HAP-1 (cell line): Measurements from ENCODE around the gene PACSIN2.

Experiments
- DNase-seq, 2 experiments: peaks; one replicate each; pipeline ENCODE4 v3.0.0-alpha.2; 2016 to 2020; ENCODE audit warnings: low spot score in 2 of 2
- H3K27me3 ChIP-seq: fragments of 250-450 bp; sonication (Bioruptor Pico); 2 replicates; pipeline ENCODE4 v1.5.1; 2020; ENCODE audit warnings: low read depth, mild to moderate bottlenecking, moderate library complexity
- H3K36me3 ChIP-seq: fragments of 250-450 bp; sonication (Bioruptor Pico); replicated peaks from 2 replicates; pipeline ENCODE4 v1.5.1; 2020; ENCODE audit warnings: mild to moderate bottlenecking
- H3K4me1 ChIP-seq: fragments of 250-450 bp; sonication (Bioruptor Pico); 2 replicates; pipeline ENCODE4 v1.5.1; 2020; ENCODE audit warnings: mild to moderate bottlenecking
- H3K4me3 ChIP-seq: fragments of 250-450 bp; sonication (Bioruptor Pico); 2 replicates; pipeline ENCODE4 v1.5.1; 2020; ENCODE audit warnings: mild to moderate bottlenecking, moderate library complexity
- H3K9me3 ChIP-seq: fragments of 250-450 bp; sonication (Bioruptor Pico); 2 replicates; pipeline ENCODE4 v1.5.1; 2020; ENCODE audit warnings: mild to moderate bottlenecking, moderate library complexity
- in situ Hi-C: fragments of 300-500 bp; cut with MboI; formaldehyde crosslinking; loops from 3 replicates; pipeline ENCODE4 v1.14.3; 2020; ENCODE audit warnings: low sequenced_read_pairs, inconsistent platforms, mixed read lengths

The PACSIN2 gene

DNA sequence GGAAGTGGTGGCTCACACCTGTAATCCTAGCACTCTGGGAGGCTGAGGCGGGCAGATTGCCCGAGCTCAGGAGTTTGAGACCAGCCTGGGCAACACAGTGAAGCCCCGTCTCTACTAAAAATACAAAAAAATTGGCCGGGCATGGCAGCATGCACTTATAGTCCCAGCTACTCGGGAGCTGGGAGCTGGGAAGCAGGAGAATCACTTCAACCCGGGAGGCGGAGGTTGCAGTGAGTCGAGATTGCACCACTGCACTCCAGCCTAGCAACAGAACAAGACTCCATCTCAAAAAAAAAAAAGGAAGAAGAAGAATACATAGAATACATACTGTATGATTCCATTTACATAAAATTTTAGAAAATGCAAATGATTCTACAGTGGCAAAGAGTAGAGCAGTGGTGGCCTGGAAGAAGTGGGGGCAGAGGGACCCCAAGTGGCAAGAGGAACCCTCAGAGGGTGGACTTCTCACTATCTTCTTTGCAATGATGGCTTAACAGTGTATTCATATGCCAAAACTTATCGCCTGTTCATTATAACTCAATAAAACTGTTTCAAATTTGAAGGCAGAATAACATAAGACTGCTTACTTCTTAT is 22.0 kb downstream of the PACSIN2 start:
- in situ Hi-C loops, result no loop called here
- DNase-seq, result no peak
- Histone ChIP-seq H3K9me3 (no peaks in the 10 kb centered on the region), H3K4me3 (no peak overlapping the region), H3K27me3 (no peaks in the 10 kb centered on the region), H3K36me3 (no peaks in the 10 kb centered on the region; the same call in 1 of the 2 replicates), H3K4me1 (no peaks in the 10 kb centered on the region; the same call in 1 of the 2 replicates)

DNA sequence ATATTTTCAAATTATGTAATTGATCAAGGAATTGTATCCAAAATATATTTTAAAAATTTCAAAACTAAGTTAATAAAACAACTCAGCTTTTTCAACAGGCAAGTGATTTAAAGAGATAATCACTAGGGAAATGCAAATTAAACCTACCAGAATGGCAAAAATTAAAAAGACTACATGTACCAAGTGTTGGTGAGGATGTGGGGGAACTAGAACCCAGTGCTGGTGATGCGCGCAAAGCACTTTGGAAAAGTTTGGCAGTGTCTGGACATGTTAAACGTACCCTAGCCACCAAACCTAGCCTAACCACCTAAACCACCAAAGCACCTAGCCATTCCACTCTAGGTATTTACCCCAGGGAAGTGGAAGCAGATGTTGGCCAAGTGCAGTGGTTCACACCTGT is 22.9 kb downstream of the PACSIN2 start:
- Histone ChIP-seq H3K9me3 (no peaks in the 10 kb centered on the region), H3K4me3 (no peak overlapping the region), H3K4me1 (no peaks in the 10 kb centered on the region; the same call in 1 of the 2 replicates), H3K27me3 (no peaks in the 10 kb centered on the region), H3K36me3 (no peaks in the 10 kb centered on the region; the same call in 1 of the 2 replicates)
- no peak for DNase-seq
- in situ Hi-C loops, result no loop called here

DNA sequence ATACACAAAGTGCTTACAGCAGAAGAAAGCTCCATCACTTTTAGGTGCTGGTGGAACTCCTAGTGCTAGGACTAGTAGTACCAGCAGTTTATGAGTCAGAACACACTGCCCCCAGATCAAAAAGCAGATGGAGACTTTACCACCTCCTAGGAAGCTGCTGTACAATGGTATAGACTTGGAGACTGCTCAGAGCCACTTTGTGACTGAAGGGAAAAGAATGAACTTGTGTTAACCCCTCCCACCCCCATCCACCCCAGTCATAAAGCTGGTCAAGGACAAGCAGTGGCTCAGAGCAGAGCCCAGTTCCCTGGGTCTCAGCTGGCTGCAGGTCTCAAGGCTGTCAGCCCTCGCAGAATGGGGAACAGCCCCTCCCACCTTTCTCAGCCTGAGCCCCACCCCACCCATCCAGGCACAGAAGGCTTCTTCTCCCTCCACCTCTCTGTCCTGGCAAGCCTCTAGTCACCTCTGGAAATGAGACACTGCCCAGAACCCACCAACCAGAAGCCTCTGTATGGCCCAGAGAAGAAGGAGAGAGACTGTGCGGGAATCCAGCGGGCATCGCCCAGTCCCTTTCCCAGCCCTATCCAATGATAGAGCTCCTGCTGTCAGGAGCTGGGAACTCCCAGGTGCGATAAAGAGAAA is 23.8 kb downstream of the PACSIN2 start:
- no peaks in the 10 kb centered on the region; the same call in 1 of the 2 replicates for H3K36me3 ChIP-seq
- no peak overlapping the region for H3K4me3 ChIP-seq
- no peak for DNase-seq
- no peaks in the 10 kb centered on the region for H3K9me3 ChIP-seq
- no peaks in the 10 kb centered on the region; the same call in 1 of the 2 replicates for H3K4me1 ChIP-seq
- in situ Hi-C loops, result no loop called here
- H3K27me3 ChIP-seq, result no peaks in the 10 kb centered on the region

DNA sequence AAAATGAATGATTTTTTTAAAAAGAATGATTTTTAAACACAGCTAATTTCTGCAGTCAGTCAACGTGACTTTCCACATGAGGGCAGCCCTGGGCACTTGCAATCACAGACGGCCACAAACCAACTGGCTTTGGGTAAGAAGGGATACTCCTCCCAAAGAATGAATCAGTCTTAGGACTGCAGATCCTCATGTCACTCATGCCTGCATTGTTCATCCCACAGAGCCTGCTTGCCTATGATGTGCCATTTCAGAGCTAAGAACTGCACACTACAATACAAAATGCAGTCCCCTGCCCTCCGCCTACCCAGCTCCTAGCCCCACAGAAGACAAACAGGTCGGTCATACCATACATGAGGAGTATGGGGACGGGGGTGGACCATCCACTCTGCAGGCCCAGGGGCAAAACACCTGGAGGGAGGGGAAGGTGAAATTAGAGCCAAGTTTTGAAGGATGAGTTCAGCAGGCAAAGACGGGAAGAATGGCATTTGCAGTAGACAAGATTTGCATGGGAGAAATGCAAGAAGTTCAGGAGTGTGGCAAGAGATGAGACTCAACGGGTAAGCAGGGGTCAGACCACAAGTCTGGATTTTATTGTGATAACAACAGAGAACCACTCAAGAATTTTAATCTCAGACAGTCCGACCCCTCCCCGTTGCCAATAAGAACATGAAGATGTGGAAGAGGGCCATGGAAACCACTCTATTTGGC is 24.7 kb downstream of the PACSIN2 start:
- H3K4me3 ChIP-seq, result no peak overlapping the region
- no peaks in the 10 kb centered on the region for H3K27me3 ChIP-seq
- no peaks in the 10 kb centered on the region for H3K9me3 ChIP-seq
- H3K4me1 ChIP-seq, result no peaks in the 10 kb centered on the region; the same call in 1 of the 2 replicates
- in situ Hi-C loops, result no loop called here
- DNase-seq, result no peak
- no peaks in the 10 kb centered on the region; the same call in 1 of the 2 replicates for H3K36me3 ChIP-seq

DNA sequence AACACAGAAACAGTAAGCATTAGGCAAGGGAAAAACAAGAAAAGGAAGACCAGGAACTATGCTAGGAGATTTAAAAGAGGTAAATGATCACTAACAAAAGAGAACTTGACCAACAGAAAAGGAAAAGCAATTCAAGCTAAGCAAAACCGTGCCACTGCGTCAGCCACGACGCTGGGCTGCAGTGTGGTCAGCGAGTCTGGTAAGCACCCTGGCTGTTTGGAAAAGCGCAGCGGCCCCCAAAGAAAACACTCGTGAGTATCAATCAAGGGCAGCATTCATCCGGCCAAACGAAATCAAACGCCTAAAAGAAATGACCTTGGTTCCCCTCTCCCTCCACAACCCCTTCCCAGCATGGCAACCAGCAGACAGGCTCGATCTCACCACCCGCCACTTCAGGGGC is 28.8 kb downstream of the PACSIN2 start:
- in situ Hi-C loops, result no loop called here
- no peak for DNase-seq
- H3K4me3 ChIP-seq, result no peak overlapping the region
- no peaks in the 10 kb centered on the region for H3K27me3 ChIP-seq
- no peaks in the 10 kb centered on the region for H3K9me3 ChIP-seq
- no peaks in the 10 kb centered on the region for H3K36me3 ChIP-seq
- peaks cover 3% of the 10 kb centered on the region for H3K4me1 ChIP-seq

DNA sequence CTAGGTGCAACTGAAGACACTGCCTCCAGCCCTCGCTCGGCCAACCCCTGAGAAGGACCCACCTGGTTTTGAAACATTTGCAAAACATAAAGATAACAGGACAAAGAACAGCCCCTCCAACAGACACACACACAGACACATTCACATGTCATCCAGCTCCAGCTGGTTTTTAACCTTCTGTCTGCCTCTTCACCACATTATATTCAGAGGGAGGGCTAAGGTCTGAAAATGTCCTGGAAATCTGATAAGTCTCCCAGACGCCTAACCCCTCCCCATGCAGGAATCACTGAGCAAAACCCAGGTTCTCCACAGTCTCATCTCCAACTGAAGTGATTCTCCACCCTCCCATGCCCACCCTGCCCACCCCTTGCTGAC is 29.4 kb downstream of the PACSIN2 start:
- no peaks in the 10 kb centered on the region for H3K36me3 ChIP-seq
- no peaks in the 10 kb centered on the region for H3K9me3 ChIP-seq
- no peak for DNase-seq
- H3K4me3 ChIP-seq, result no peak overlapping the region
- in situ Hi-C loops, result no loop called here
- no peaks in the 10 kb centered on the region for H3K27me3 ChIP-seq
- peaks cover 3% of the 10 kb centered on the region for H3K4me1 ChIP-seq

DNA sequence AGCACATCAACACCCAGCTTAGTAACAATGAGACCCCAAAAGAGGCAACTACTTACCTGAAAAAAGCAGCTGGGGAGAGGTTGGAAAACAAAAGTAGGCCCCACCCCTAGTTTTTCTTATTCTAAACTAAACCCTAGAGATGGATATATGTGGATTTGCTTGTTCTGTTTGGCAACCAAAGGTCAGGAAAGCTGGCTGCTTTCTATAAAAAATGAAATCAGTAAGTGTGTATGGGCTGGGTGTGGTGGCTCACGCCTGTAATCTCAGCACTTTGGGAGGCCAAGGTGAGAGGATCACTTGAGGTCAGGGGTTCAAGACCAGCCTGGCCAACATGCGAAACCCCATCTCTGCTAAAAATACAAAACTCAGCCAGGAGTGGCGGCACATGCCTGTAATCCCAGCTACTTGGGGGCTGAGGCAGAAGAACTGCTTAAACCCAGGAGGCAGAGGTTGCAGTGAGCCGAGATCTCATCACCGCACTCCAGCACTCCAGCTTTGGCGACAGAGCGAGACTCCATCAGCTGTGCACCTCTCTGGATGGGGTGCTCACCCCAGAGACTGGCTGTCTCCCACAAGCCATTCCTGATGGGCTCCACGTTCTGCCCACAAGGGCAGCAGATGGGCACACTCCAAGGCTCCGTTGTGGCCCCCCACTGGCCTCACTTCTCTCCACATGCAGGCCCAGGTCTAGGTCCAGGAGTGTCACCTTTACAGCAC is 30.0 kb downstream of the PACSIN2 start:
- Histone ChIP-seq H3K27me3 (no peaks in the 10 kb centered on the region), H3K36me3 (no peaks in the 10 kb centered on the region), H3K4me3 (no peak overlapping the region), H3K4me1 (peaks cover 3% of the 10 kb centered on the region), H3K9me3 (no peaks in the 10 kb centered on the region)
- DNase-seq, result no peak
- in situ Hi-C loops, result no loop called here

DNA sequence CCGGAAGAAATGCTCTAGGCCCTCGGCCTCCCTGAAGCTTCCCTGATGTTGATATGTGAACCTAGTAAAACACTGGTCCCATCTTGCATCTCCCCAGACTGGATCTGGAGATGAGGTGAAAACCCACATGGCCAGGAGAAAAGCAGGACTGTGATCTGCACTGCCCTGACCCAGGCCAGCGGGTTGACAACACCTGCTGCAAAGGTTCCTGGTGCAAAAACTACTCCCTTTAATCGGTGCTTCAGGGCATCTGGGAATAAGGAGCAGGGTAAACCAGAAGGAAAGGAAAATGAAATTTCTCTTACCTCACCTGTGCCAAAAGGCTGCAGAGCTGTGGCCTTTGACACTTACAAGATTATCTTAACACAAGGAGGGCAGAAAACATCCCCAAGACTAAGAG is 30.6 kb downstream of the PACSIN2 start:
- no peak for DNase-seq
- in situ Hi-C loops, result no loop called here
- no peaks in the 10 kb centered on the region for H3K36me3 ChIP-seq
- H3K27me3 ChIP-seq, result no peaks in the 10 kb centered on the region
- H3K4me3 ChIP-seq, result no peak overlapping the region
- peaks cover 3% of the 10 kb centered on the region for H3K4me1 ChIP-seq
- no peaks in the 10 kb centered on the region for H3K9me3 ChIP-seq

DNA sequence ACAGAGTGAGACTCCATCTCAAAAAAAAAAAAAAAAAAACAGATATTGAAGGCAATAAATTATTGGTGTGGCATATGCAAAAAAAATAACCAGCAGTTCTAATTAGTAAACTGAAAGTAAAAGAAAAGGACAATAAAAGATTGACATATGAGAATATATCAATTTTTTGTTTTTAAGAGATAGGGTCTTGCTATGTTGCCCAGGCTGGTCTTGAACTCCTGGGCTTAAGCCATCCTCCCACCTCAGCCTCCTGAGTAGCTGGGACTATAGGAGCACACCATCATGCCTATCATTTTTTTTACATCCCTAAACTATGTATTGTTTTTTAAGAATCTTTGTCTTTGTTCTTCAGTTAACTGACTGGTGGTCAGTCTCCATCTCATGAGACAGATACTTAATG is 31.5 kb downstream of the PACSIN2 start:
- DNase-seq, result no peak
- H3K9me3 ChIP-seq, result no peaks in the 10 kb centered on the region
- no peaks in the 10 kb centered on the region for H3K27me3 ChIP-seq
- H3K36me3 ChIP-seq, result no peaks in the 10 kb centered on the region
- in situ Hi-C loops, result no loop called here
- peaks cover 3% of the 10 kb centered on the region for H3K4me1 ChIP-seq
- H3K4me3 ChIP-seq, result no peak overlapping the region

DNA sequence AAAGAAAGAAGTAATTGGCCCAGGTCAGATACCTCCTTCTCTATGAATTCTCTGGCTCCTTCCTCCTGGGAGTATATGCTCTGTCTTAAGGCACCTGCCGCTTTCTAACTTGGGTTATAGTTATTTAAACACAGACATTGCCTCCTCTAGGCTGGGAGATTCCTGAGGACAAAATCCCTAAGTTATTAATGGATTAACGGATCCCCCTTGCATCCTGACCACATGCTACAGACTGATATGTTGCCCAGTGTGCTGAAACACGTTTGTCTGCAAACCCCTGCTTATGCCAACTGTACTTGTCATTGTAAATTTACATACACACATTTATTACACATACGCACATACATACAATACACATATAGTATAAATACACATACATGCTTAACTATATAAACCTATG is 35.3 kb downstream of the PACSIN2 start:
- DNase-seq, result no peak
- in situ Hi-C loops, result no loop called here
- H3K4me3 ChIP-seq, result no peak overlapping the region

DNA sequence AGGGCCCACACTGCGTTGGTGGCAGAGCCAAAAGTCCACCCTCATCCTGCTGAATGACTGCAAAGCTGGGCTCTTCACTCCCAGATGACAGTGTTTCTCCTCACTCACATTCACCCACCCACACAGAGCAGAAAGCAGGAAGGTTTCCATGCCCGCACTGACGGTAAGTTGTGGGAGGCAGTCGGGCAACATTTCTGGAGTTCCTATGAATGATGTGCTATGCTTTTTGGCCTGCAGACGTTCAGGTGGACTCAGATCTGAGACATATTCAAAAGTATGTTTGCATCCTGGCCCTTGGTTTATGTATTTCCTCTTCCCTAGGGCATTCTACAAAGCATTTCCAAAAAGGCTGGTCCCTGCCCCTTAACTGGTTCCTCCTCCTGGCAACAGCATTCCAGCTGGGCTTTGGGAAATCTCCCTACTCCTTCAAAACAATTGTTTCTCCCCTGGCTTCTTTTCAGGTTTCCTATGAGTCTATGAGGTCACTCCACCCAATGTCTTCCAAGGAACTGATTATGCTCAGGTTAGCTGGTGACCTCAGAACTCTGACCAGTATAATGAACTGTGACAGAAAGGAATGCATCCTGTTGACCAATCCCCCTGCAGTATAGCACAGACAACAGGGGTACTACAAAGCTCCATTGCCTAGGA is 36.4 kb downstream of the PACSIN2 start:
- DNase-seq, result no peak
- Histone ChIP-seq H3K4me3 (no peak overlapping the region), H3K9me3 (no peaks in the 10 kb centered on the region), H3K4me1 (peaks cover 3% of the 10 kb centered on the region), H3K36me3 (no peaks in the 10 kb centered on the region), H3K27me3 (no peaks in the 10 kb centered on the region)
- in situ Hi-C loops, result no loop called here

More for the DNA sequence above, 35.3 kb downstream of the PACSIN2 start:
- no peaks in the 10 kb centered on the region for H3K36me3 ChIP-seq
- H3K4me1 ChIP-seq, result peaks cover 3% of the 10 kb centered on the region
- H3K27me3 ChIP-seq, result no peaks in the 10 kb centered on the region
- H3K9me3 ChIP-seq, result no peaks in the 10 kb centered on the region

DNA sequence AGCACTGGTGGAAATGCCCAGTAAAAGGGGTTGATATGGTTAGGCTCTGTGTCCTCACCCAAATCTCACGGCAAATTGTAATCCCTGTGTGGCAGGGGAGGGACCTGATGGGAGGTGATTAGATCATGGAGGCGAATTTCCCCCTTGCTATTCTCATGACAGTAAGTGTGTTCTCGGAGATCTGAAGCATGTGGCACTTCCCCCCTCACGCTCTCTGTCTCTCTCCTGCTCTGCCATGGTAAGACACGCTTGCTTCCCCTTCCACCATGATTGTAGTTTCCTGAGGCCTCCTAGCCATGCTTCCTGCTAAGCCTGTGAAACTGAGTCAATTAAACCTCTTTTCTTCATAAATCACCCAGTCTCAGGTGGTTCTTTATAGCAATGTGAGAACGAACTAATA is 37.4 kb downstream of the PACSIN2 start:
- Histone ChIP-seq H3K4me1 (no peaks in the 10 kb centered on the region), H3K9me3 (no peaks in the 10 kb centered on the region), H3K27me3 (no peaks in the 10 kb centered on the region), H3K36me3 (no peaks in the 10 kb centered on the region), H3K4me3 (no peak overlapping the region)
- in situ Hi-C loops, result no loop called here
- no peak for DNase-seq

DNA sequence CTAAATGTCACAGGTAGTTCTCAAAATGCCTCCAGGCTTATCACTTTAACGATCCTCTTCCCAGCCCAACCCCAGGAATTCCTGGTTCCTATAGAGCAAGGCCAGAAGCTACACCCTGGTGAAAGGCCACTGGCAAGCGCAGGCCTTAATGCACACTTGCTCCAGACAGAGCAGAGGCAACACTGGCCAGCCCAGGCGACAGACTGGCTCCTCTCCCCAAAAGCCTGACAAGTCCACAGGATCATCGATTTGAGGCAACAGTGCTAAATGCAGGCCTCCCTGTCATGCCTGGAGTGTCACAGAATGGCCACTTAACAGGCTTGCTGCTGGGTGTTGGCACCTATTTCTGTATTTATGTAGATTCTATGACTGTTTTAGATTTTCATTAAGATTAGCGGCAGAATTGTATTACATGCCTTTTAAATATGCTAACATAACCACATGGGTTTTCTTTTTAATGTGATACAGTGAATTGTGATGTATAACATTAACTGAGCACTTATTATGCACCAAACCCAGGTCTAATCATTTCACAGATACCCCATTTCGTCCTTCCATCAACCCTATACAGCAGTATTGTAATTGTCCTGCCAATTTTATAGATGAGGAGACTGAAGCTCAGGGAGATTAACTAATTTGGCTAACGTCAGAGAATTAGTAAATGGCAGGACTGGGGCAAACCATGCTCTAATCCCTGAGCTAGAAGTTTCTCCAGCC is 38.6 kb downstream of the PACSIN2 start:
- H3K36me3 ChIP-seq, result no peaks in the 10 kb centered on the region
- no peak overlapping the region for H3K4me3 ChIP-seq
- no peak for DNase-seq
- H3K9me3 ChIP-seq, result no peaks in the 10 kb centered on the region
- H3K4me1 ChIP-seq, result no peaks in the 10 kb centered on the region
- no peaks in the 10 kb centered on the region for H3K27me3 ChIP-seq
- in situ Hi-C loops, result no loop called here
